ENCODE results near the gene GTF2IRD1.
"Not testable (repeated sequence)": the region's sequence is repeated elsewhere in the genome, so short reads cannot be mapped to it uniquely, and the experiment has no call there.

The GTF2IRD1 gene

DNA sequence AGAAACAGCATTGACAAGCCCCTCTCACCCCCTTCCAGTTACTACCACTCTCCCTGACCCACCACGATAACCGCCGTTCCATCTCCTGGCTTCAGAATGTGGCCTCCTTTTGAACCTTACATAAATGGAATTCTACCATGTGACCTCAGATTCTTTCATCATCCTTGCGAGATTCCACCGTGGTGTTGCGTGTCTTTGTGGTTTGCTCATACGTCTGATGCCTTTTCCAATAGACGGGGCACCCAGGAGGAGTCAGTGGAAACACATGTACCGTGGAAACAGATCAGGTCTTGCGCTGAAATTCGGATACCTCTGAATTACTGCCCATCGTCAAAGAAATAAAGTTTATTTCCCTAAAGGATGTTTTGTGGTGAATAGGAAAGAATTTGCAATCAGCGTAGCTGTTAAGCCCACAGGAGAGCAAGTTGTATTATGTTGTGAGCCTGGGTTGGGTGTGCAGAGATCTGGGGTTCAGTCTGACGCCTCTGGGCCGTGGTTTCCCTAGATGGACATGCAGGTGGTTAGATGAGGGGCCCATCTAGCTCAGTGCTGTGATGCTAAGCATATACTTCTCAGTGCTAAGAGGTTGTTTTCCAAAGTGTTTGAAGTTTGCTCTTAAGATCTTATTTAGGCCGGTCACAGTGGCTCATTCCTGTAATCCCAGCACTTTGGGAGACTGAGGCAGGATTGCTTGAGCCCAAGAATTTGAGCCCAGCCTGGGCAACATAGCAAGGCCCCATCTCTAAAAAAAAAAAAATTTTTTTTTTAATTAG is 29.1 kb downstream of the GTF2IRD1 start:
- Histone ChIP-seq H3K27me3 (ENCODE audit: control insufficient read depth, insufficient read depth, low read length) (no peaks in the 10 kb centered on the region), H3K9ac (ENCODE audit: low read depth, low read length) (peak overlapping the region; percentile 99), H3K4me3 (ENCODE audit: low read length) (no peak overlapping the region), H3K4me1 (ENCODE audit: control insufficient read depth, insufficient read depth, low read length) (peaks cover 74% of the 10 kb centered on the region), H3K36me3 (ENCODE audit: insufficient read depth, low read length) (no peaks in the 10 kb centered on the region), H3K9me3 (replicated peaks; ENCODE audit: low read length) (no peaks in the 10 kb centered on the region), H3K4me2 (ENCODE audit: low read length) (peak overlapping the region; percentile 19)

DNA sequence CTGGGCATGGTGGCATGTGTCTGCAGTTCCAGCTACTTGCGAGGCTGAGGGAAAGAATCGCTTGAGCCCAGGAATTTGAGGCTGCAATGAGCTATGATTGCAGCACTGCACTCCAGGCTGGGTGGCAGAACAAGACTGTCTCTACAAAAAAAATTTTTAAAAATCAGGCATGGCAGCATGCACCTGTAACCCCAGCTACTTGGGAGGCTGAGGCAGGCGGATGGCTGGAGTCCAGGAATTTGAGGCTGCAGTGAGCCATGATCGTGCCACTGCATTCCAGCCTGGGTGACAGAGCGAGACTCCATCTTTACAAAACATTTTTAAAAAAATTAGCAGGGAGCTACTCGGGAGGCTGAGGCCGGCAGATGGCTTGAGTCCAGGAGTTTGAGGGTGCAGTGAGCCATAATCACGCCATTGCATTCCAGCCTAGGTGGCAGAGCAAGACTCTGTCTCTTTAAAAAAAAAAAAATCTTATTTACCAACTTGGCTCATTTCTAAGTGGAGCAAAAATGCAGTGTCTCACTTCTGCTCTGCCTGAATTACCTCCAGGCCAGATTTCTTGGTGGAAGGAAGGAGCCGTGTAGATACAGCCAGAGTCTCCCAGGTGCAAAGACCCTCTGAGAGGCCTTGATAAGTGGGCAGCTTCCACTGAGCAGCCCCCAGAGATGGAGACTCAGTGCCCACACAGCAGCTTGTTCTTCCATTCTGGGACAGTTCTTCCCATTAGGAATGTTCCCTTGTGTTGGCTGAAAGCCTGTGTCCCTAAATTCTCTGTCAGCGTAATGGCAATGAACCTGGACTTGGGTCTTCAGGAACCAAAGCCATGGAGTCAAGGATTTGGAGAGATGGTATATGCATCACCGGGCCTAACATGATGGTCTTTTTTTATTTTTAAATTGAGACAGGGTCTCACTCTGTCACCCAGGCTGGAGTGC is 30.0 kb downstream of the GTF2IRD1 start:
- peak overlapping the region; percentile 87 for H3K9ac ChIP-seq (ENCODE audit: low read depth, low read length)
- H3K4me1 ChIP-seq (ENCODE audit: control insufficient read depth, insufficient read depth, low read length) = peaks cover 67% of the 10 kb centered on the region
- no peaks in the 10 kb centered on the region for H3K36me3 ChIP-seq (ENCODE audit: insufficient read depth, low read length)
- H3K9me3 ChIP-seq (replicated peaks; ENCODE audit: low read length) = no peaks in the 10 kb centered on the region
- H3K4me2 ChIP-seq (ENCODE audit: low read length) = peak overlapping the region; percentile 78
- H3K27me3 ChIP-seq (ENCODE audit: control insufficient read depth, insufficient read depth, low read length) = no peaks in the 10 kb centered on the region
- H3K4me3 ChIP-seq (ENCODE audit: low read length) = peak overlapping the region; percentile 54

DNA sequence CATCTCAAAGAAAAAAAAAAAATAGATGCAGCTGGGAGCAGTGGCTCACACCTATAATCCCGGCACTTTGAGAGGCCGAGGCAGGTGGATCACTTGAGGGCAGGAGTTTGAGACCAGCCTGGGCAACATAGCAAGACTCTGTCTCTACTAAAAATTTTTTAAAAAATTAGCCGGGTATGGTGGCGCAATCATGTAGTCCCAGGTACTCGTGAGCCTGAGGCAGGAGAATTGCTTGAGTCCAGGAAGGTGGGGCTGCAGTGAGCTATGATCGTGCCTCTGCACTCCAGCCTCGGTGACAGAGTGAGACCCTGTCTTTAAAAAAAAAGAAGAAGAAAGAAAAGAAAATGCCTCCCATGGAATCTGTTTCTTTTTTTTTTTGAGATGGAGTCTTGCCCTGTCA is 31.9 kb downstream of the GTF2IRD1 start:
- H3K4me1 ChIP-seq (ENCODE audit: control insufficient read depth, insufficient read depth, low read length) = peaks cover 48% of the 10 kb centered on the region
- no peaks in the 10 kb centered on the region for H3K27me3 ChIP-seq (ENCODE audit: control insufficient read depth, insufficient read depth, low read length)
- no peaks in the 10 kb centered on the region for H3K36me3 ChIP-seq (ENCODE audit: insufficient read depth, low read length)
- H3K9me3 ChIP-seq (replicated peaks; ENCODE audit: low read length) = no peaks in the 10 kb centered on the region
- H3K4me2 ChIP-seq (ENCODE audit: low read length) = no peak overlapping the region
- no peak overlapping the region for H3K4me3 ChIP-seq (ENCODE audit: low read length)
- no peak overlapping the region for H3K9ac ChIP-seq (ENCODE audit: low read depth, low read length)

DNA sequence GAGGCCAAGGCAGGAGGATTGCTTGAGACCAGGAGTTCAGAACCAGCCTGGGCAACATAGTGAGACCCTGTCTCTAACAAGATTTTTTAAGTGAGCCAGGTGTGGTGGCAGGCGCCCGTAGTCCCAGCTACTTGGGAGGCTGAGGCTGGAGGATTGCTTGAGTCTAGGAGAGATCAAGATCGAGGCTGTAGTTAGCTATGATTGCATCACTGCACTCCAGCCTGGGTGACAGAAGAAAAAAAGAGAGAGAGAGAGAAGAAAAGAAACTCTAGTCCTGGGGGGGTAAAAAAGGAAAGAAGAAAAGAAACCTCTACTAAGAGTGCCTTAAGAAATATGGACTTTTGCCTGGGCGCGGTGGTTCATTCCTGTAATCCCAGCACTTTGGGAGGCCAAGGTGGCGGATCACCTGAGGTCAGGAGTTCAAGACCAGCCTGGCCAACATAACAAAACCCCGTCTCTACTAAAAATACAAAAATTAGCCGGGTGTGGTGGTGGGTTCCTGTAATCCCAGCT is 34.9 kb downstream of the GTF2IRD1 start:
- peaks cover 19% of the 10 kb centered on the region for H3K4me1 ChIP-seq (ENCODE audit: control insufficient read depth, insufficient read depth, low read length)
- not testable (repeated sequence) for H3K9ac ChIP-seq (ENCODE audit: low read depth, low read length); H3K27me3 ChIP-seq (ENCODE audit: control insufficient read depth, insufficient read depth, low read length); H3K4me3 ChIP-seq (ENCODE audit: low read length); H3K9me3 ChIP-seq (replicated peaks; ENCODE audit: low read length); H3K4me2 ChIP-seq (ENCODE audit: low read length); H3K36me3 ChIP-seq (ENCODE audit: insufficient read depth, low read length)

DNA sequence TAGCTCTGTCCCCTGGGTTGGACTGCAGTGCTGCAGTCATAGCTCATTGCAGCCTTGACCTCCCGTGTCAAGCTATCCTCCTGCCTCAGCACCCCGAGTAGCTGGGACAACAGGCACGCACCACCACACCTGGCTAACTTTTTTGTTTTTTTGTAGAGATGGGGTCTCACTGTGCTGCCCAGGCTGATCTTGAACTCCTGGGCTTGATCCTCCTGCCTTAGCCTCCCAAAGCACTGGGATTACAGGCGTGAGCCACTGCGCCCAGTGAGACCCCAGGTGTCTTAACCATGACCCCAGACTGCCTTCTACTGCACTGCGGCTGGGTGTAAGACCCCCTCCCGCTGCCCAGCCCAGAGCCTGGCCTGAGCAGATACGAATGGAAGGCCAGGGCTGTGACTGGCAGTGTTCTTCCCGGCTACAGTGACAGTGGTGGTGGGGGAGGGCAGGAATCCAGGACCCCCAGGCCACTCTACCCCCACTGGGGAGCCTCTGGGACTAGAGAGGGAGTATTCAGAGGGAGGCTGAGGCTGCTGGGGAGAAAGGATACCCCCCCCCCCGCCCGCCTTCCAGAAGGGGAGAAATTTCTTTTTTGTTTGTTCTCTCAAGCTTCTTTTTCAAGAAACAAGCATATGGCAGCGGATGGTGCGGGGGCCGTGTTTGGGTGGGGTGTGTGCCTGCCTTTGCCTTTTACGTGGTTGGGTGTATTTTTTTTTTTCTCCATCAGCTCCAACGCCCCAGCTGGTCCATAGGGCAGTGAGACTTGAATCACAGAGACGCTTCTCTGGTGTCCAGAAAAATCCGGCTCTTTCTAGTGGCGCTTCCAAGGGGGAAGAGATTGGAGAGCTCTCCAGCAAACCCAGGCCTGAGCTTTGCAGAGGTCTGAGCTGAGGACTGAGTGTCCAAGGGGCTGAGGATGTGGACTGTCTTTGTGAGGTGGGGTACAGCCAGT is 36.6 kb downstream of the GTF2IRD1 start:
- Histone ChIP-seq H3K36me3 (ENCODE audit: insufficient read depth, low read length) (no peaks in the 10 kb centered on the region), H3K4me3 (ENCODE audit: low read length) (no peak overlapping the region), H3K4me2 (ENCODE audit: low read length) (no peak overlapping the region)

GRCh38 chr7:74491490-74491889 is 37.8 kb downstream of the GTF2IRD1 start:
- H3K4me2 ChIP-seq (ENCODE audit: low read length); H3K36me3 ChIP-seq (ENCODE audit: insufficient read depth, low read length): not testable (repeated sequence)

More for the DNA sequence above, 36.6 kb downstream of the GTF2IRD1 start:
- Histone ChIP-seq H3K27me3 (ENCODE audit: control insufficient read depth, insufficient read depth, low read length) (no peaks in the 10 kb centered on the region), H3K9me3 (replicated peaks; ENCODE audit: low read length) (no peaks in the 10 kb centered on the region), H3K9ac (ENCODE audit: low read depth, low read length) (no peak overlapping the region), H3K4me1 (ENCODE audit: control insufficient read depth, insufficient read depth, low read length) (peaks cover 10% of the 10 kb centered on the region)

GRCh38 chr7:74493295-74493694 is 39.6 kb downstream of the GTF2IRD1 start:
- H3K9ac ChIP-seq (ENCODE audit: low read depth, low read length) = no peak overlapping the region
- H3K27me3 ChIP-seq (ENCODE audit: control insufficient read depth, insufficient read depth, low read length) = no peaks in the 10 kb centered on the region
- H3K36me3 ChIP-seq (ENCODE audit: insufficient read depth, low read length) = no peaks in the 10 kb centered on the region
- H3K4me1 ChIP-seq (ENCODE audit: control insufficient read depth, insufficient read depth, low read length) = peaks cover 6% of the 10 kb centered on the region
- H3K4me3 ChIP-seq (ENCODE audit: low read length) = no peak overlapping the region
- H3K4me2 ChIP-seq (ENCODE audit: low read length) = no peak overlapping the region
- no peaks in the 10 kb centered on the region for H3K9me3 ChIP-seq (replicated peaks; ENCODE audit: low read length)

More at GRCh38 chr7:74491490-74491889, 37.8 kb downstream of the GTF2IRD1 start:
- H3K9ac ChIP-seq (ENCODE audit: low read depth, low read length); H3K4me3 ChIP-seq (ENCODE audit: low read length); H3K27me3 ChIP-seq (ENCODE audit: control insufficient read depth, insufficient read depth, low read length); H3K9me3 ChIP-seq (replicated peaks; ENCODE audit: low read length); H3K4me1 ChIP-seq (ENCODE audit: control insufficient read depth, insufficient read depth, low read length): not testable (repeated sequence)

DNA sequence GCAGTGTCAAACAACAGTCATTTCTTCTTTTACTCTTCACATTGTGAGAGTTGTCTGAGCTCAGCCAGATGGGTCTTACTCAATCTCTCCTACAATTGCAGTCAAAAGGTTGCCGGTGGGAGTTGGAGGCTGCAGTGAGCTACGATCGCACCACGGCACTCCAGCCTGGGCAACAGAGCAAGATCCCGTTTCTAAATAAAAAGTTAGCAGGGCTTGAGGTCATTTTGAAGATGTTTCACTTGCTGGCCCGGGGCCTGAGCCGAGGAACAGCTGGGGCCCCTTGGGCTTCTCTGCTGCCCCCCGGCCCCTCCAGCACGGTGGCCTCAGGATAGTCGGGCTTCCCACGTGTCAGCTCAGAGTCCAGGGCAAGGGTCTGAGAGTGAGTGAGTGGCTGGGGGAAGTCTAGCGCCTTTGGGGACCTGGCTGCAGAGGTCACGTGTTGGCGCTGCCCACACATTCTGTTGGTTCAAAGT is 40.4 kb downstream of the GTF2IRD1 start:
- H3K4me1 ChIP-seq (ENCODE audit: control insufficient read depth, insufficient read depth, low read length) = peaks cover 8% of the 10 kb centered on the region
- no peak overlapping the region for H3K9ac ChIP-seq (ENCODE audit: low read depth, low read length)
- no peaks in the 10 kb centered on the region for H3K27me3 ChIP-seq (ENCODE audit: control insufficient read depth, insufficient read depth, low read length)
- H3K4me3 ChIP-seq (ENCODE audit: low read length) = no peak overlapping the region
- peaks cover 3% of the 10 kb centered on the region for H3K36me3 ChIP-seq (ENCODE audit: insufficient read depth, low read length)
- H3K4me2 ChIP-seq (ENCODE audit: low read length) = no peak overlapping the region
- no peaks in the 10 kb centered on the region for H3K9me3 ChIP-seq (replicated peaks; ENCODE audit: low read length)

DNA sequence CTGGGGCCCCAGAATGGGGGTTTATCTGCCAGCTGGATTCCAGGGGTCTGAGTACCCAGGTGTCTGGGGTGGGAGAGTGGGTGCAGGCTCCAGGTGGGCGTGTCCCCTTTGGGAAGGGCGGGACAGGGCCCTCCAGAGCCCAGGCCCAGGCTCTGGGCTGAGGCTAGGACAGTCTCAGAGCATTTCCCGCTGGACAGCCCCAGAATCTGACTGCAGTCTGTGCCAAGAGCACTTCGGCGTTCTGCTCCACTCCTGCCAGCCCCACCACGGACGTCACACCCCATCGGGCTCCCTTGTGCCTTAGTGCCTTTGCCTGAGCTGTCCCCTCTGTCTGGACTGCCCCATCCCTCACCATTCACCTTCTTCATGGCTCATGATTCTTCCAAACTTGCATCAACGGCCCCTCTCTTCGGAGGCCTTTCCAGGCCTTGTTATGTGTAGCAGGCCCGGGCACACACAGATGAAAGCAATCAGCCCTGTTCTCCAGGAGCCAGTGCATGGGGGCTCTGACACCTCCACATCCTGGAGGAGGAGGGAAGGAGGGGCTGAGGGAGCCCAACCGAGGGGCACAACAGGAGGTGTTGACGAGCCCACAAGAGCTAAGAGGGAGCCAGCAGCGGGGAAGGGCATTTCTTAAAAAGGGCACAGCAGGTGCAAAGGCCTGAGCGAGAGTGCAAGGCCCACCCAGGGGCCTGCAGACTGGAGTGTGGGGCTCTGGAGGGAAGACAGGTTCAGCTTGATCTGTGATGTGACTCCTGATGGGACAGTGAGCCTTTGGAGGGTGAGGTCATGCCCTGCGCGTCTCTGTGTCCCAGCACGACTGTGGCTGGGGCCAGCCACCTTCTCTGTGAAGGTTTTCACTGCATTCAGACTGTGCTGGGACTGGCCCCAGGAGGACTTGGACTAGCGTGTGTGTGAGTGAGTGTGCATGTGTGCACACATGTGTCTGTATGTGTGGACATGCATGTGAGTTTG is 41.7 kb downstream of the GTF2IRD1 start:
- H3K4me2 ChIP-seq (ENCODE audit: low read length) = no peak overlapping the region
- peaks cover 3% of the 10 kb centered on the region for H3K36me3 ChIP-seq (ENCODE audit: insufficient read depth, low read length)

GRCh38 chr7:74496272-74496671 is 42.6 kb downstream of the GTF2IRD1 start:
- peaks cover 3% of the 10 kb centered on the region for H3K36me3 ChIP-seq (ENCODE audit: insufficient read depth, low read length)

More for the DNA sequence above, 41.7 kb downstream of the GTF2IRD1 start:
- H3K27me3 ChIP-seq (ENCODE audit: control insufficient read depth, insufficient read depth, low read length) = no peaks in the 10 kb centered on the region
- H3K9ac ChIP-seq (ENCODE audit: low read depth, low read length) = no peak overlapping the region
- H3K9me3 ChIP-seq (replicated peaks; ENCODE audit: low read length) = no peaks in the 10 kb centered on the region
- H3K4me1 ChIP-seq (ENCODE audit: control insufficient read depth, insufficient read depth, low read length) = peaks cover 8% of the 10 kb centered on the region
- H3K4me3 ChIP-seq (ENCODE audit: low read length) = no peak overlapping the region

More at GRCh38 chr7:74496272-74496671, 42.6 kb downstream of the GTF2IRD1 start:
- no peak overlapping the region for H3K4me2 ChIP-seq (ENCODE audit: low read length)
- no peak overlapping the region for H3K4me3 ChIP-seq (ENCODE audit: low read length)
- no peaks in the 10 kb centered on the region for H3K9me3 ChIP-seq (replicated peaks; ENCODE audit: low read length)
- H3K9ac ChIP-seq (ENCODE audit: low read depth, low read length) = no peak overlapping the region
- no peaks in the 10 kb centered on the region for H3K27me3 ChIP-seq (ENCODE audit: control insufficient read depth, insufficient read depth, low read length)
- peaks cover 12% of the 10 kb centered on the region for H3K4me1 ChIP-seq (ENCODE audit: control insufficient read depth, insufficient read depth, low read length)
